Measurements from ENCODE around the gene LRRTM3. TPM values are rescaled to one million over a fixed set of nuclear protein-coding genes. Genes with fewer than 3 reads are reported as not detected.

Gene LRRTM3
- polyA plus RNA-seq, 1 donor: 1.4 TPM

DNA sequence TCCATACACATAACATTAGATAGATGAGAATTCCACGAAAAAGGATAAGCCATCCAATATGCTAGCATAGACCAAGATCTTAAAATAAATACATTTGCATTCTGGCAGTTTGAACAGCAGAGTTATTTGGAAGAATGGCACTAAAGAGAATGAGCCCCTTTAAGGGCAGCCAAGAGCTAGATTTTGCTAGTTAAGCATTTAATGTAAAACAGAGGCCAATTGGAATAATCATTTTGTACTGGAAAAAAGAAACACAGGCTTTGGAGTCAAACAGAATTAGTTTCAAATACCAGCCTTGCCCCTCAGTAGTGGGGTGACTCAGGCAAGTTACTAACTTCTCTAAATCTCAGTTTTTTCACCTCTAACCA, 56.2 kb downstream of the LRRTM3 start:
- Histone ChIP-seq H3K9me3 (ENCODE audit: control insufficient read depth, low read depth, low read length) (no peaks in the 10 kb centered on the region), H3K27ac (ENCODE audit: low read length) (no peak overlapping the region), H3K36me3 (ENCODE audit: control insufficient read depth, insufficient read depth, low read length) (no peaks in the 10 kb centered on the region), H3K27me3 (ENCODE audit: control insufficient read depth, insufficient read depth, low read length) (no peaks in the 10 kb centered on the region), H3K4me1 (ENCODE audit: control insufficient read depth, insufficient read depth, low read length) (no peaks in the 10 kb centered on the region), H3K4me3 (ENCODE audit: low read length) (no peak overlapping the region)
- WGBS (ENCODE audit: insufficient coverage, low lambda C conversion rate): no CpG with 5 or more reads among the region's 1 CpG
- DNase-seq: no peak

- H3K27me3 ChIP-seq (ENCODE audit: control insufficient read depth, insufficient read depth, low read length): no peaks in the 10 kb centered on the region
- no peak overlapping the region for H3K4me3 ChIP-seq (ENCODE audit: low read length)
- no CpG with 5 or more reads among the region's 6 CpGs for WGBS (ENCODE audit: insufficient coverage, low lambda C conversion rate)
- no peaks in the 10 kb centered on the region for H3K36me3 ChIP-seq (ENCODE audit: control insufficient read depth, insufficient read depth, low read length)
- H3K9me3 ChIP-seq (ENCODE audit: control insufficient read depth, low read depth, low read length): no peaks in the 10 kb centered on the region
- no peak overlapping the region for H3K27ac ChIP-seq (ENCODE audit: low read length)
- DNase-seq: no peak
- no peaks in the 10 kb centered on the region for H3K4me1 ChIP-seq (ENCODE audit: control insufficient read depth, insufficient read depth, low read length)
These were observed 57.1 kb downstream of the LRRTM3 start for GRCh38 chr10:66982792-66983474.

- Histone ChIP-seq H3K4me3 (ENCODE audit: low read length) (no peak overlapping the region), H3K27ac (ENCODE audit: low read length) (no peak overlapping the region), H3K4me1 (ENCODE audit: control insufficient read depth, insufficient read depth, low read length) (no peaks in the 10 kb centered on the region), H3K9me3 (ENCODE audit: control insufficient read depth, low read depth, low read length) (no peaks in the 10 kb centered on the region), H3K27me3 (ENCODE audit: control insufficient read depth, insufficient read depth, low read length) (no peaks in the 10 kb centered on the region), H3K36me3 (ENCODE audit: control insufficient read depth, insufficient read depth, low read length) (no peaks in the 10 kb centered on the region)
- DNase-seq: no peak
These were observed 57.6 kb downstream of the LRRTM3 start for GRCh38 chr10:66983475-66983818.

DNA sequence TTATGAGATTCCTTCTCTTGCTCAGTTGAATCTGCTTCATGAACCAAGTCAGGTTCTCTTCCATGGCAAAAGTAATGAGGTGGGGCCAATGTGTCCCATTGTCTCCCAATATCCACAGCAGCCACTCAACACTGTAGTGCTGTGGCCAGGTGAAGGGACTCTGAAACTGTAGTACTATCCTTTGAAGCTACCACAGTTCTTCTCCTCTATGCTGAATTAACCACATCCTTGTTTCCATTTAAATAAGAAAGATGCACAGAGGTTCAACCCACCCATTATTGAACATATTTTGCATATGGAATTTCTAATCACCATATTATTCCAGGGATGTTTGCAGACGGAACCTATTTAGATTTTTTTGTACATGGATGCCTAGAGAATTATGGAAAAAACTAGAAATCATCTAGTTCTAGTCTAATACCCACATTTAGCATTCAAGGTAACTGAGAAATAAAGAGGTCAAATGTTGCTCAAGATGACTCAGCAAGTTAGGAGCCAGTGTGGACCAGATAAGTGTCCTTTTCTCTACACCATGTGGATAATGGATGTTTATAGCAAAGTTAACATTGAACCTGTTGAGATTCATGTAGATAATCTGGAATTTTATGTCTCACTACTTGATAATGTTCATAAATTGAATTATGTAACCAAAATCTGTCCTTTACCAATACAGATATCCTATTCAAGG, 64.5 kb downstream of the LRRTM3 start:
- H3K27me3 ChIP-seq (ENCODE audit: control insufficient read depth, insufficient read depth, low read length): no peaks in the 10 kb centered on the region
- WGBS (ENCODE audit: insufficient coverage, low lambda C conversion rate): 78% methylated on average over 1 of the region's 1 CpG

GRCh38 chr10:66996996-66997395, 71.2 kb downstream of the LRRTM3 start:
- Histone ChIP-seq H3K27ac (ENCODE audit: low read length) (no peak overlapping the region), H3K36me3 (ENCODE audit: control insufficient read depth, insufficient read depth, low read length) (no peaks in the 10 kb centered on the region), H3K9me3 (ENCODE audit: control insufficient read depth, low read depth, low read length) (no peaks in the 10 kb centered on the region), H3K4me1 (ENCODE audit: control insufficient read depth, insufficient read depth, low read length) (no peaks in the 10 kb centered on the region), H3K4me3 (ENCODE audit: low read length) (no peak overlapping the region), H3K27me3 (ENCODE audit: control insufficient read depth, insufficient read depth, low read length) (no peaks in the 10 kb centered on the region)
- DNase-seq: no peak
- no CpG with 5 or more reads among the region's 1 CpG for WGBS (ENCODE audit: insufficient coverage, low lambda C conversion rate)

More for the DNA sequence above, 64.5 kb downstream of the LRRTM3 start:
- no peak overlapping the region for H3K4me3 ChIP-seq (ENCODE audit: low read length)
- H3K36me3 ChIP-seq (ENCODE audit: control insufficient read depth, insufficient read depth, low read length): no peaks in the 10 kb centered on the region
- no peaks in the 10 kb centered on the region for H3K9me3 ChIP-seq (ENCODE audit: control insufficient read depth, low read depth, low read length)
- no peak overlapping the region for H3K27ac ChIP-seq (ENCODE audit: low read length)
- no peak for DNase-seq
- no peaks in the 10 kb centered on the region for H3K4me1 ChIP-seq (ENCODE audit: control insufficient read depth, insufficient read depth, low read length)

GRCh38 chr10:66999762-67000545, 74.1 kb downstream of the LRRTM3 start:
- no peak overlapping the region for H3K4me3 ChIP-seq (ENCODE audit: low read length)
- 100% methylated on average over 1 of the region's 3 CpGs for WGBS (ENCODE audit: insufficient coverage, low lambda C conversion rate)
- no peaks in the 10 kb centered on the region for H3K36me3 ChIP-seq (ENCODE audit: control insufficient read depth, insufficient read depth, low read length)
- H3K27ac ChIP-seq (ENCODE audit: low read length): no peak overlapping the region
- H3K4me1 ChIP-seq (ENCODE audit: control insufficient read depth, insufficient read depth, low read length): no peaks in the 10 kb centered on the region
- no peaks in the 10 kb centered on the region for H3K9me3 ChIP-seq (ENCODE audit: control insufficient read depth, low read depth, low read length)
- no peak for DNase-seq
- no peaks in the 10 kb centered on the region for H3K27me3 ChIP-seq (ENCODE audit: control insufficient read depth, insufficient read depth, low read length)

DNA sequence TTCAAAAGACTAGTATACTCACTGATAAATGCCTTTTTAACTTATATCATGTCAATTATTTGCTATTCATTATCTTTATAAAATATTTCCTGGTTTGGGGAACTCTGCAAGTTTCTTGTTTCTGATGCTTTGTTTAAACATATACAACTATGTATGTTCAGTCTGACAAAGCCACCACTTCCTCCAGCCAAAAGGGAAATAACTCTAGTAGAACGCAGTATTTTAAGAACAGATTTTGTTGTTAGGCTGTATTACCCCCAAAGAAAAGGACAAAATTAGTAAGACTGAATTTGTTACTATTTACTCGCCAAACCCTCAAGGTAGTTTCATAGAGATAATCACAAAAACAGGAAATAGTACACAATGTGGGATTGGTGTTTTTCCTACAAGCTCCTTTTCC, 78.9 kb downstream of the LRRTM3 start:
- H3K4me1 ChIP-seq (ENCODE audit: control insufficient read depth, insufficient read depth, low read length): no peaks in the 10 kb centered on the region
- no peak for DNase-seq
- 85% methylated on average over 2 of the region's 2 CpGs for WGBS (ENCODE audit: insufficient coverage, low lambda C conversion rate)

GRCh38 chr10:67005981-67006380, 80.1 kb downstream of the LRRTM3 start:
- H3K27ac ChIP-seq (ENCODE audit: low read length): no peak overlapping the region
- no peaks in the 10 kb centered on the region for H3K27me3 ChIP-seq (ENCODE audit: control insufficient read depth, insufficient read depth, low read length)
- H3K4me3 ChIP-seq (ENCODE audit: low read length): no peak overlapping the region
- H3K9me3 ChIP-seq (ENCODE audit: control insufficient read depth, low read depth, low read length): no peaks in the 10 kb centered on the region
- H3K4me1 ChIP-seq (ENCODE audit: control insufficient read depth, insufficient read depth, low read length): no peaks in the 10 kb centered on the region
- DNase-seq: no peak
- 83% methylated on average over 1 of the region's 1 CpG for WGBS (ENCODE audit: insufficient coverage, low lambda C conversion rate)
- no peaks in the 10 kb centered on the region for H3K36me3 ChIP-seq (ENCODE audit: control insufficient read depth, insufficient read depth, low read length)

More for the DNA sequence above, 78.9 kb downstream of the LRRTM3 start:
- Histone ChIP-seq H3K4me3 (ENCODE audit: low read length) (no peak overlapping the region), H3K36me3 (ENCODE audit: control insufficient read depth, insufficient read depth, low read length) (no peaks in the 10 kb centered on the region), H3K27me3 (ENCODE audit: control insufficient read depth, insufficient read depth, low read length) (no peaks in the 10 kb centered on the region), H3K27ac (ENCODE audit: low read length) (no peak overlapping the region), H3K9me3 (ENCODE audit: control insufficient read depth, low read depth, low read length) (no peaks in the 10 kb centered on the region)

DNA sequence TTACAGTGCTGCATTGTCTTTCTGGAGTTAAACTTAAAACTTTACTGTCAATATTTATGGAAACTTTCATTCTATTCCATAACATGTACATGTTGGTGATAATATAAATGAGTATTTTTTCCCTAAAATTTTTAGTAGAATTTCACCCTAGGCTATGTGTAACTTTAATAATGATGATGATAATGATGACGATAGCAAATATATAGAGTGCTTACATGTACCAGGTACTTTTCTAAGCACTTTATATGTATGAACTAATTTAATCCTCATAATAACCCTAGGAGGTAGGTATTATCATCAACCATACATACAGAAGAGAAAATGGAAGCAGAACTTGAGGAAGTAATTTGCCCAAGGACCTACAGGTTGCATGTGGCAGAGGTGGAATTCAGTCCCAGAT, 85.6 kb downstream of the LRRTM3 start:
- Histone ChIP-seq H3K4me3 (ENCODE audit: low read length) (no peak overlapping the region), H3K27ac (ENCODE audit: low read length) (no peak overlapping the region), H3K27me3 (ENCODE audit: control insufficient read depth, insufficient read depth, low read length) (no peaks in the 10 kb centered on the region), H3K4me1 (ENCODE audit: control insufficient read depth, insufficient read depth, low read length) (no peaks in the 10 kb centered on the region), H3K9me3 (ENCODE audit: control insufficient read depth, low read depth, low read length) (no peaks in the 10 kb centered on the region), H3K36me3 (ENCODE audit: control insufficient read depth, insufficient read depth, low read length) (no peaks in the 10 kb centered on the region)
- DNase-seq: no peak
- no CpG with 5 or more reads among the region's 1 CpG for WGBS (ENCODE audit: insufficient coverage, low lambda C conversion rate)

GRCh38 chr10:67011981-67012380, 86.1 kb downstream of the LRRTM3 start:
- WGBS (ENCODE audit: insufficient coverage, low lambda C conversion rate): 100% methylated on average over 1 of the region's 3 CpGs

More at GRCh38 chr10:67011981-67012380, 86.1 kb downstream of the LRRTM3 start:
- no peaks in the 10 kb centered on the region for H3K4me1 ChIP-seq (ENCODE audit: control insufficient read depth, insufficient read depth, low read length)
- no peaks in the 10 kb centered on the region for H3K27me3 ChIP-seq (ENCODE audit: control insufficient read depth, insufficient read depth, low read length)
- no peaks in the 10 kb centered on the region for H3K36me3 ChIP-seq (ENCODE audit: control insufficient read depth, insufficient read depth, low read length)
- DNase-seq: no peak
- no peak overlapping the region for H3K27ac ChIP-seq (ENCODE audit: low read length)
- H3K9me3 ChIP-seq (ENCODE audit: control insufficient read depth, low read depth, low read length): no peaks in the 10 kb centered on the region
- H3K4me3 ChIP-seq (ENCODE audit: low read length): no peak overlapping the region
